SJCRH30 (cell line): ENCODE results near the gene RABL6. TPM values are rescaled to one million over a fixed set of nuclear protein-coding genes. Genes with fewer than 3 reads are reported as not detected.
"Not testable (repeated sequence)": the region's sequence is repeated elsewhere in the genome, so short reads cannot be mapped to it uniquely, and the experiment has no call there.

Source experiments
- DNase-seq, 2 experiments: peaks; one replicate each; pipeline ENCODE4 v3.0.0-alpha.2; 2015 to 2020
- H3K27ac ChIP-seq: fragments of 250-450 bp; sonication (Bioruptor Pico); 2 replicates; pipeline ENCODE4 v1.5.1; 2020; ENCODE audit warnings: mild to moderate bottlenecking, moderate library complexity
- H3K27me3 ChIP-seq: fragments of 250-450 bp; sonication (Bioruptor Pico); 2 replicates; pipeline ENCODE4 v1.5.1; 2020; ENCODE audit warnings: mild to moderate bottlenecking, moderate library complexity
- H3K36me3 ChIP-seq: fragments of 250-450 bp; sonication (Bioruptor Pico); 2 replicates; pipeline ENCODE4 v1.5.1; 2020; ENCODE audit warnings: mild to moderate bottlenecking, moderate library complexity
- H3K4me1 ChIP-seq: fragments of 250-450 bp; sonication (Bioruptor Pico); 2 replicates; pipeline ENCODE4 v1.5.1; 2020; ENCODE audit warnings: mild to moderate bottlenecking, moderate library complexity
- H3K4me3 ChIP-seq: fragments of 250-450 bp; sonication (Bioruptor Pico); 2 replicates; pipeline ENCODE4 v1.5.1; 2020; ENCODE audit warnings: mild to moderate bottlenecking, moderate library complexity
- H3K9me3 ChIP-seq: fragments of 250-450 bp; sonication (Bioruptor Pico); replicated peaks from 2 replicates; pipeline ENCODE4 v1.5.1; 2020; ENCODE audit warnings: mild to moderate bottlenecking, moderate library complexity
- total RNA-seq: library from RNA; depleted of rRNA; stranded (reverse); fragments of >200 nt; shearing (Covaris generic); gene quantifications from 2 replicates; pipeline ENCODE4 v1.2.3, GENCODE V29; 2014

Gene RABL6
- total RNA-seq, 1 experiment from 2014 or later = 102 TPM

- no peak overlapping the region for H3K4me3 ChIP-seq
- no peak overlapping the region for H3K27ac ChIP-seq
- H3K27me3 ChIP-seq = no peaks in the 10 kb centered on the region
- H3K9me3 ChIP-seq = no peaks in the 10 kb centered on the region
- H3K4me1 ChIP-seq = peaks cover 13% of the 10 kb centered on the region
- peaks cover 53% of the 10 kb centered on the region for H3K36me3 ChIP-seq
- DNase-seq = no peak
Measured at GRCh38 chr9:136828474-136829140, 20.9 kb downstream of the RABL6 start.

DNA sequence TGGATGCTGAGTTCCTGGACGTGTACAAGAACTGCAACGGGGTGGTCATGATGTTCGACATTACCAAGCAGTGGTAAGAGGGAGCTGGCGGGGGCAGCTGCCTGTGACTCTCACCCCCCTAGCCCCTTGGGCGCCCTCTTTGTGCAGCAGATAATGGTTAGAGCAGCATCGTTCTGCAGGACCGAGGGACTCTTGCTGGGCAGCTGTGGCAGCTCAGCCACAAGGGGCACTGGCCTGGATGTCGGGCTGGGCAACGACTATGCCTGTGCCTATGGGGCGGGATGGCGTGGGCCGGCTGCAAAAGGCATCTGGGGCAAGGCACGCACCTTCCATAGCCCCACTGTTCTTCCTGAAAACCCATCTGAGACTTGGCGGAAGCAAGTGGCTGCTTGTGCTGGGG, 21.7 kb downstream of the RABL6 start:
- H3K36me3 ChIP-seq = peaks cover 52% of the 10 kb centered on the region
- no peak for DNase-seq

GRCh38 chr9:136829981-136830885, 22.5 kb downstream of the RABL6 start:
- H3K36me3 ChIP-seq = peaks cover 45% of the 10 kb centered on the region
- no peaks in the 10 kb centered on the region for H3K4me1 ChIP-seq
- no peaks in the 10 kb centered on the region for H3K27me3 ChIP-seq
- H3K4me3 ChIP-seq = no peak overlapping the region
- H3K27ac ChIP-seq = no peak overlapping the region
- DNase-seq = no peak
- H3K9me3 ChIP-seq = no peaks in the 10 kb centered on the region

More for the DNA sequence above, 21.7 kb downstream of the RABL6 start:
- Histone ChIP-seq H3K27ac (no peak overlapping the region), H3K4me3 (no peak overlapping the region), H3K27me3 (no peaks in the 10 kb centered on the region), H3K9me3 (no peaks in the 10 kb centered on the region), H3K4me1 (peaks cover 7% of the 10 kb centered on the region; the same call in 1 of the 2 replicates)

DNA sequence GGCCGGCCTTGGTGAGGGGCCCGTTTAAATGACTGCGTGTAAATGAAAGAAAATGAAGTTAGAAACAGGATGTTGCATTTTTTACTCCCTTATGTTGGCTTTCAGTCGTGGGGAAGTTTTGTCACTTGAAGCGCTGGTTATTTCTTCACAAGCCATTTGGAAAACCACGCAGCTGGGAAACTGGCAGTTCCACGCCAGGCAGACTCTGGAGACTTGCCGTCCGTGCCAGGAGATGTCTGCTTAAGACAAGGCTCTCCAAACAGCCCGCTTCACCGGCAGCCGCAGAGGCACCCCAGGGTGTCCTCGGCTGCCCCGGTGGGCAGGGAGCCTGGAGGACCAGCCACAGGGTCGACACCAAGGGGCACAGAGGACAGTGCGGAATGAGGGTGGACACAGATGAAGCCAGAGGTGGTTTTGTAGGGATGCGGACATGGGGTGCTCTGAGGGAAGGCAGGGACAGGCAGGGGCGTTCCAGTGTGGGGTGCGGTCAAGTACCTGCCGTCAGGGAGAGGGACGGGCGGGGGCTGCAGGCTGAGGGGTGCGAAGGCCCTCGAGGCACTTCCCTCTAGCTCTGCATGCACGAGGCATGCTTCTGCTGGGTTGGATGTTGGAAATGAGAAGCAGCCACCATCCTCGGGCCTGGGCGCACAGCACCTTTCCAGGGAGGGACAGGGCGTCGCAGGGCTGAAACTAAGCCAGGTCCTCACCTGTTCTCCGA, 23.4 kb downstream of the RABL6 start:
- Histone ChIP-seq H3K27ac (no peak overlapping the region), H3K36me3 (peaks cover 39% of the 10 kb centered on the region)

GRCh38 chr9:136831720-136832104, 24.0 kb downstream of the RABL6 start:
- Histone ChIP-seq H3K36me3 (peaks cover 37% of the 10 kb centered on the region), H3K27ac (no peak overlapping the region)

More for the DNA sequence above, 23.4 kb downstream of the RABL6 start:
- H3K4me3 ChIP-seq = no peak overlapping the region
- H3K27me3 ChIP-seq = no peaks in the 10 kb centered on the region
- no peaks in the 10 kb centered on the region for H3K9me3 ChIP-seq
- H3K4me1 ChIP-seq = no peaks in the 10 kb centered on the region
- DNase-seq = no peak

DNA sequence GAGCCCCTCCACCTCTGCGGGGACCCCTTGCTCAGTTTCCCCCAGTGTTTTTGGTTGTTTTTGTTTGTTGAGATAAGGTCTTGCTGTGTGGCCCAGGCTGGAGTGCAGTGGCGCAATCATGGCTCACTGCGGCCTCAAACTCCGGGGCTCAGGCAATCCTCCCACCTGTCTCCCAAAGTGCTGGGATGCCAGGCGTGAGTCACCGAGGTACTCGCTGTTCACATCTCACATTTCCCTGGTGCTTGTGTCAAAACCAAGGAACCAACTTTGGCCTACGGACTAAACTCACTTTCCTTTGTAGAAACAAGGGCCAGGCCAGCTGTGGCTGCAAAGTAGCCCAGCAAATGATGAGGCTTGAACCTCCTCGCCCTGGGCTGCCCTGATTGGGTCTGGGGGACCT, 24.8 kb downstream of the RABL6 start:
- Histone ChIP-seq H3K4me3 (no peak overlapping the region), H3K9me3 (no peaks in the 10 kb centered on the region), H3K27me3 (no peaks in the 10 kb centered on the region), H3K36me3 (peaks cover 35% of the 10 kb centered on the region), H3K27ac (no peak overlapping the region), H3K4me1 (no peaks in the 10 kb centered on the region)
- no peak for DNase-seq

More at GRCh38 chr9:136831720-136832104, 24.0 kb downstream of the RABL6 start:
- no peak for DNase-seq
- Histone ChIP-seq H3K4me3 (no peak overlapping the region), H3K9me3 (no peaks in the 10 kb centered on the region), H3K27me3 (no peaks in the 10 kb centered on the region), H3K4me1 (no peaks in the 10 kb centered on the region)

DNA sequence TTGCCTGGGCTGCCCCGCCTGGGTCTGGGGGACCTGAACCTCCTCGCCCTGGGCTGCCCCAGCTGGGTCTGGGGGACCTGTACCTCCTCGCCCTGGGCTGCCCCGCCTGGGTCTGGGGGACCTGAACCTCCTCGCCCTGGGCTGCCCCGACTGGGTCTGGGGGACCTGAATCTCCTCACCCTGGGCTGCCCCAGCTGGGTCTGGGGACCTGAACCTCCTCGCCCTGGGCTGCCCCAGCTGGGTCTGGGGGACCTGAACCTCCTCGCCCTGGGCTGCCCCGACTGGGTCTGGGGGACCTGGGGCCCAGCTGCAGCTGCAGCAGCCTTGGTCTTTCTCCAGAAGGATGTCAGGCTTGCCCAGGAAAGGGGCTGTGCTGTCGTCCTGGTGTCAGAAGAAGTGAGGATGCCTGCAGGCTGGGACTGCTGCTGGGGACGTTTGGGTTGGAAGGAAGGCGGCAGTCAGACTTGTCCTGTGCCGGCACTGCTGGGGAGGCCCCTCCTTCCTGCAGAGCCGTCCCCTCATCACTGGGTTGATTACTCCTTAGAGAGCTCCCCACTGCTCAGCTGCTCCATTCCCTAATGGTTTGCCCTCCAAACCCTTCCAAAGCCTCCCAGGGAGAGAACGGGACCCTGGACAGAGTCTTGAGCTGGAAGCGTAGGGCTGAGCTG, 25.8 kb downstream of the RABL6 start:
- H3K27ac ChIP-seq, H3K4me3 ChIP-seq, H3K9me3 ChIP-seq, H3K27me3 ChIP-seq, DNase-seq, H3K4me1 ChIP-seq: not testable (repeated sequence)
- H3K36me3 ChIP-seq = peaks cover 31% of the 10 kb centered on the region

DNA sequence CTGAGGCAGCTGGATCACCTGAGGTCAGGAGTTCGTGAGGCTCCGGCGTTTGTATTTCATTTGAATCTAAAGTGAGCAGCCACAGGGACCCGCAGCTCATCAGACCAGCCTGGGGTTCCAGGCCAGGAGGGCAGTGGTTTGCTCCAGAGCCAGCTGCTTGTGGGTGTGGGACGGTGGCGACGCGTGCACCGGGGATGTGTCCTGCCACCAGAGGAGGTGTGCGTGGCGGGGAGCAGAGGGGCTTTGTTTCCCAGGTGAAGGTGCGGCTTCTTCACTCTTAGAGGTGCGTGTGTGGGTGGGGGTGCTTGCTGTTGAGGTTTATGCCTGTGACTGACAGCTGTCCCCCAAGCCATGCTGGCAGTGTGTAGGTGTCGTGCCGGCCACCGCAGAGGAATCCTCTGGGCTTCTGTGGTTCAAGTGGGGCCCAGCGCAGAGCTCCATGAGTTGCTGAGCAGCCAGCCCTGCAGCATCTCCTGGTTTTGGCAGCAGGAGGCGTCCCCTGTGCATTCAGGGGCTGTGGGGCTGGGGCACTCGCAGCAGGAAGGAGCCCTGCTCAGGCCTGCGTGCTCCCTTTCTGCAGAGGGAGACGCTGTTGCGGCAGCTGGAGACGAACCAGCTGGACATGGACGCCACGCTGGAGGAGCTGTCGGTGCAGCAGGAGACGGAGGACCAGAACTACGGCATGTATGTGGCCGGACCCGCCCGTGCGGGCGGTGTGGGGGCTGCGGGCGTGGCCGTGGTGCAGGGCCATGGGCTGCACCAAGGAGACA, 27.6 kb downstream of the RABL6 start:
- Histone ChIP-seq H3K4me1 (peaks cover 3% of the 10 kb centered on the region; the same call in 1 of the 2 replicates), H3K9me3 (no peaks in the 10 kb centered on the region), H3K27ac (no peak overlapping the region), H3K36me3 (peaks cover 18% of the 10 kb centered on the region), H3K27me3 (no peaks in the 10 kb centered on the region), H3K4me3 (no peak overlapping the region)
- no peak for DNase-seq

- H3K27me3 ChIP-seq = no peaks in the 10 kb centered on the region
- DNase-seq = no peak
- peaks cover 12% of the 10 kb centered on the region for H3K4me1 ChIP-seq
- H3K36me3 ChIP-seq = peaks cover 11% of the 10 kb centered on the region
- no peak overlapping the region for H3K4me3 ChIP-seq
- H3K27ac ChIP-seq = no peak overlapping the region
- H3K9me3 ChIP-seq = no peaks in the 10 kb centered on the region
Measured at GRCh38 chr9:136835932-136836904, 28.5 kb downstream of the RABL6 start.

DNA sequence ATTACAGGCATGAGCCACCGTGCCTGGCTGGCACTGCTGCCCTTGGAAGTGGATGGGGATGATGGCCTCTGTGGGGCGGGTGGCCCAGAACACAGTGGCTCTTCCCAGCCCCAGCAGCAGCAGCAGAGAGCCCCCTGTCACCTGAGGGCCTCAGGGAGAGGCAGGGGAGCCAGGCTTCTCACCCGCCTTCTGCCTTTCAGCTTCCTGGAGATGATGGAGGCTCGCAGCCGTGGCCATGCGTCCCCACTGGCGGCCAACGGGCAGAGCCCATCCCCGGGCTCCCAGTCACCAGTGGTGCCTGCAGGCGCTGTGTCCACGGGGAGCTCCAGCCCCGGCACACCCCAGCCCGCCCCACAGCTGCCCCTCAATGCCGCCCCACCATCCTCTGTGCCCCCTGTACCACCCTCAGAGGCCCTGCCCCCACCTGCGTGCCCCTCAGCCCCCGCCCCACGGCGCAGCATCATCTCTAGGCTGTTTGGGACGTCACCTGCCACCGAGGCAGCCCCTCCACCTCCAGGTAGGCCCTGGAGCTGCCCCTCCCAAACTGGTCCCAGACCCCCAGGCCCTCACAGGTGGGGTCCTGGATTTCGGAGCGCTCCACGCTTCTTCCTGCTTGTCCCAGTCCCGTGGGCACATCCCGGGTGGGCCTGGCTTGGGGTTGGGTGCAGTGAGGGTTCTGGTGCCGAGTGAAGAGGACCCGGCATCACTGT, 29.6 kb downstream of the RABL6 start:
- H3K36me3 ChIP-seq = peaks cover 8% of the 10 kb centered on the region
- no peak overlapping the region for H3K4me3 ChIP-seq
- DNase-seq = no peak
- no peaks in the 10 kb centered on the region for H3K9me3 ChIP-seq
- peaks cover 18% of the 10 kb centered on the region for H3K4me1 ChIP-seq
- H3K27ac ChIP-seq = no peak overlapping the region
- no peaks in the 10 kb centered on the region for H3K27me3 ChIP-seq

- H3K4me1 ChIP-seq = peaks cover 20% of the 10 kb centered on the region
- not testable (repeated sequence) for H3K4me3 ChIP-seq, DNase-seq, H3K27ac ChIP-seq, H3K36me3 ChIP-seq, H3K9me3 ChIP-seq, H3K27me3 ChIP-seq
Measured at GRCh38 chr9:136837856-136838277, 30.1 kb downstream of the RABL6 start.

DNA sequence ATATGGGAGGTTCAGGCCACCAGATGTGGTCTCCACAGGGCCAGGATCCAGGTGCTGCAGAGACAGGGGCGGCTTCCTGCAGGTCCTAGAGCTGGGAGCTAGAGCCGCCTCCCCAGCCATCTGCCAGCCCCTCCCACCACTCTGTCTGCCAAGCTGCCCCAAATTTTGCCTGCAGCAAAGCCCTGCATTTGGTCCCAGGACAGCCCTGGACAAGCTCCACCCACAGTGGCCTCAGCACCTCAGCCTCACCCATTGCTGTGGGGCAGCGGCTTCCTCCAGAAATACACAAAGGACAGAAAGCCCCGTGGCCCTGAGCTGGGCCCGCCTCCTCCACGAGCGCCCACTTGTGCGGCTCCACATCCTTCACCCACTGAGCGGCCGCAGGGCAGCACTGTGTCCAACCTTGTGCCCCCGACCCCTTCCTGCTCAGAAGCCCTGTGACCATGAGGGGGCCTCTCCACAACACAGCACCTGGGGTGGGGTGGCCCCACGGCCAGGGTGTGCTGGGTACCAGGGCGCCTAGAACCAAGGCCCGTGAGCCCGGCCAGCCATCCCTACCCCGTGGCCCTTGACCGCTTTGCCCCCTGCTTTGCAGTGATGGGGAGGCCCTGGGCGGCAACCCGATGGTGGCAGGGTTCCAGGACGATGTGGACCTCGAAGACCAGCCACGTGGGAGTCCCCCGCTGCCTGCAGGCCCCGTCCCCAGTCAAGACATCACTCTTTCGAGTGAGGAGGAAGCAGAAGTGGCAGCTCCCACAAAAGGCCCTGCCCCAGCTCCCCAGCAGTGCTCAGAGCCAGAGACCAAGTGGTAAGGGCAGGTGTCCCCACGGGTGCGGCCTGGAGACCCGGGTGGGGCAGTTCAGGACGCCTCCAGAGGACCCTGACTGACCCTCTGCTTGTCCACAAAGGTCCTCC, 30.8 kb downstream of the RABL6 start:
- 0 out of 2 replicates have a peak, but pooled peaks cover 4% of the 10 kb centered on the region for H3K36me3 ChIP-seq
- H3K27me3 ChIP-seq = no peaks in the 10 kb centered on the region
- H3K27ac ChIP-seq = no peak overlapping the region
- H3K4me3 ChIP-seq = no peak overlapping the region
- no peaks in the 10 kb centered on the region for H3K9me3 ChIP-seq
- H3K4me1 ChIP-seq = peaks cover 24% of the 10 kb centered on the region
- DNase-seq = no peak
